HFF-Myc (cell line): ENCODE results near the gene MRE11.
"Not testable (repeated sequence)": the region's sequence is repeated elsewhere in the genome, so short reads cannot be mapped to it uniquely, and the experiment has no call there.

Source experiments
- DNase-seq: peaks from one replicate; pipeline ENCODE4 v3.0.0-alpha.2; 2011; ENCODE audit warnings: low read depth; ENCODE audit errors: extremely low read depth
- H3K4me3 ChIP-seq: replicated peaks from 2 replicates; pipeline ENCODE4 v1.5.1; 2011; ENCODE audit warnings: low read depth, mild to moderate bottlenecking, control low read depth, low read length
- CTCF ChIP-seq: IDR thresholded peaks from 2 replicates; pipeline ENCODE4 v1.5.1; 2012; ENCODE audit warnings: mild to moderate bottlenecking, low read depth, low read length, control low read depth; ENCODE audit errors: missing control alignments

MRE11 gene

GRCh38 chr11:94507485-94507884 lies 13.8 kb upstream of the MRE11 start:
- DNase-seq = no peak
- no peak for TF ChIP-seq CTCF
- H3K4me3 ChIP-seq = no peak overlapping the region

- not testable (repeated sequence) for H3K4me3 ChIP-seq, DNase-seq
These were observed 12.9 kb upstream of the MRE11 start for GRCh38 chr11:94506513-94506912.

DNA sequence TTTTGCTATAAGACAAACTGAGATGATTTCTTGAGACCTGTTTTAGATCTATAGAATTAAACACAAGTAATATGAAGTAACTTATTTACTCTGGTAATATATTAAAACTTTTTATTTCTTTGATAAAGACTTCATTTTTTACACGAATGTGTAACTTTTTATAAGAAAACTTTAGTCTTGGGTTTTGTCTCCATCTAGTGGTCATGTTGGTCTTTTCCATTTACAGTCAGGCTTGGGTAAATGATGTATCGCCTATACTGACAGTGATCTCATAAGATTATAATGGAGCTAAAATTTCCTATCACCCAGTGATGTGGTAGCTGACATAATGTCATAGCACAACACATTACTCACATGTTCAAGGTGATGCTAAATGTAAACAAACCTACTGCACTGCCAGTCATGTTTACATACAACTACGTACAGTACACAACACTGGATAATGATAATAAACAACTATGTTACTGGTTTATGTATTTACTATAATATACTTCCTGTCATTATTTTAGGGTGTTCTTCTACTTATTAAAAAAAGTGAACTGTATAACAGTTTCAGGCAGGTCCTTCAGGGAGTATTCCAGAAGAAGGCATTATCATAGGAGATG lies 11.1 kb upstream of the MRE11 start:
- H3K4me3 ChIP-seq = no peak overlapping the region
- no peak for DNase-seq
- TF ChIP-seq CTCF = peak; percentile 49

- DNase-seq = no peak
- no peak for TF ChIP-seq CTCF
These were observed 7.9 kb upstream of the MRE11 start for GRCh38 chr11:94501522-94501921.

GRCh38 chr11:94500181-94500580 lies 6.5 kb upstream of the MRE11 start:
- H3K4me3 ChIP-seq = no peak overlapping the region
- no peak for DNase-seq
- no peak for TF ChIP-seq CTCF

More at GRCh38 chr11:94501522-94501921, 7.9 kb upstream of the MRE11 start:
- H3K4me3 ChIP-seq = no peak overlapping the region

DNA sequence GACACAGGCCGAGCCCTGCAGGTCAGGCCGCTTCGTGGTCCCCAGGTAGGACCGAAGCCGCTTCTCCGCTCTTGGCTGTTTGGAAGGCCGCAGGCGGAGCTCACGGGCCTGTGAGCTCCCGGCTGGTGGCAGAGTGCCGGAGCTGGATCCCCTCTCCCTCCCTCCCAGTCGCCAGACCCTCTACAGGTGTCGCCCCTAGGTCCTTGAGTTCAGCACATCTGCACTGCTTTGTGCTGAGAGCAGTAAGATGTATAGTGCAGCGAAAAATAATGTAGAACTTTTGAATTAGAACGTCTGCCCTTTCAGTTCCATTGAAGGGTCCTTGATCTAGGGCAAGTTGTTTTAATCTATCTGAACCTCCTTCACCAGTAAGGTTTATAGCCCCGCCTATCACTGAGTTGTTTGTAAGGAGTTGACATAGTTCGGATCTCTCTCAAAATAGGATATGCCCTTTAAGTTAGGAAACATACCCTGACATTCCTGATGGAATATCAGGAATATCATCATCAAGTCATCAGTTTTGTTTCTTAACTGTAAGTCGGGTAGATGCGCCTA lies 559 bp upstream of the MRE11 start:
- peak overlapping the region; percentile 75 for H3K4me3 ChIP-seq
- no peak for TF ChIP-seq CTCF
- DNase-seq = no peak

DNA sequence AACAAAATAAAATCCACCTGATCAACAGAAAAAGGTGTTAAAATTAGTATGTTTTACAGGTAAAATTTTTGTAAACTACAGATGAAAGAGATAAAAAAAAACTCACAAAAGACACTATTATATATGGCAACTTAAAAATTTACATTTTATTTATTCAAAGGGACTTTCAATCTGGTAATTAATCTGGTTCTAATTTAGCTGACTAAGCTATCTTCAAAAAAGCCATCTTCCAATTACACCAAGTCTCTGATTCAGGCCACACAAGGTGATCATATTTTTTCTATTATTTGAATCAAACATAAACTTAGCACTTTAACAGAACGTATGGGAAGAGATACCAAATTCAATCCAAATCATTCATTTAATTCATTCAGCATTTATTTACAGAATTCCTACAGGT lies 7.6 kb downstream of the MRE11 start:
- TF ChIP-seq CTCF = no peak
- no peak for DNase-seq
- H3K4me3 ChIP-seq = no peak overlapping the region
